ENCODE measurements around the gene IGF1. TPM values are rescaled to one million over a fixed set of nuclear protein-coding genes. Genes with fewer than 3 reads are reported as not detected.
A peak's percentile ranks its signal among the peaks of the same experiment; 100 is the strongest.

Gene IGF1
- total RNA-seq, 1 experiment from 2014 or later = not detected

DNA sequence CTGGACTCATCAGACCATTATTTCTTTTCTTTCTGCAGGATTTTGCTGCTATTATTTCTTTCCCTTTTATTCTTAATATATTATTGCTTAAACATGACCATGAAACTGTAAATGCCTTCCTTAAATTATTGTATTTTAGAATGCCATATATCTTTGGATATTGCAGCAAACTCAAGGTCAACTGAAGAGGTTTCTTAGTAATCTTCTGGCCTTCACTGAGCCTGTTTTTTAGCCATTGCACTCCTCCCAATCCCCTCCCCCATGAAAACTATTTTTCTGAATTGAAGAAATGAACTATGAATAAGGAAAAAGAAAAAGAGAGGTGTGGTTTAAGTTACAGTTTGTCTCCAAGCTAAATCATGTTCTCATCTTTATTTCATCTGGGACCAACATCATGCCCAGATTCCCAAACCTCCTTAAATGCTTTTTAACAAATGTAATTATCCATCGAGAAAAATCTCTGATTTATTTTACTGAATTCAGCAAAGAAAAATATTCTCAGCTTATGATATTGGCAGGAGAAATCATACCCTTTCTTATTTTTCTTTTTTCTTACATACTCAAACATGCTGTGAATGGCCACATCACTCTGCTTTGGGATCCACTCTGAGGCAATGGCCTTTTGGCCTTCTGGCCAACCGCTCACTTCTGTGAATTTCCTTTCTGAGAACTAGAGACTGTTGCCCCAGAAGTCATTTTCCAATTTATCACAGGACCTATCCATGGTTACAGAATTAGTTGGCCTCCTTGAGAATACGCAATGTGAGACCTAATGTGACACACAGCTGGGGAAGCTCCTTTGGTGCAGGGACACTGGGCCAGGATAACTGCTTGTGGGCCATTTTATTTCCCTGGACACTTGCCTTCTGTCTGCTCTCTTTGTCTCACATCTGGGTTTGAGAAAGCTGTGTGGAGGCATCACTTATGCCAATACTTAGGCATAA lies 50.9 kb downstream of the IGF1 start:
- DNase-seq (ENCODE audit: low read depth) = no peak

DNA sequence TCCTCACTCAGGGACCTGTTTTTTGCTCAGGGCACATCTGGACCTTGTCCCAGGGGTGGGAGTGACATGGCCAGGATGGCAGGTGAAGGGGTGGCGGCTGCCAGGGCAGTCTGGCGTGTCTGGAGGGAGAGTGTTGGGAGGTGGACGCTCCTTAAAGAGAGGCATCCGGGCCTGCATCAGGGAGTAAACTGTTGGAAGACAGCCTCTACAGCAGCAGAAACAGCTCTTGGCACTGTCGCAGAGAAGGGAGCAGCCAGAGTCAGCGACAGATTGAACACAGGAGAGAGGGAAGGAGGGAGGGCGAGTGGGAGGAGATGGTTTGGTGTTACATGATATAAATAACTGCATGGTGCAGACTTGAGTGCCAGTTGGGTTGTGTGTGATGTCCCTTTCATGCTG lies 52.8 kb downstream of the IGF1 start:
- DNase-seq (ENCODE audit: low read depth) = no peak

GRCh38 chr12:102426599-102427542 lies 53.5 kb downstream of the IGF1 start:
- peak; percentile 46 for DNase-seq (ENCODE audit: low read depth)

DNA sequence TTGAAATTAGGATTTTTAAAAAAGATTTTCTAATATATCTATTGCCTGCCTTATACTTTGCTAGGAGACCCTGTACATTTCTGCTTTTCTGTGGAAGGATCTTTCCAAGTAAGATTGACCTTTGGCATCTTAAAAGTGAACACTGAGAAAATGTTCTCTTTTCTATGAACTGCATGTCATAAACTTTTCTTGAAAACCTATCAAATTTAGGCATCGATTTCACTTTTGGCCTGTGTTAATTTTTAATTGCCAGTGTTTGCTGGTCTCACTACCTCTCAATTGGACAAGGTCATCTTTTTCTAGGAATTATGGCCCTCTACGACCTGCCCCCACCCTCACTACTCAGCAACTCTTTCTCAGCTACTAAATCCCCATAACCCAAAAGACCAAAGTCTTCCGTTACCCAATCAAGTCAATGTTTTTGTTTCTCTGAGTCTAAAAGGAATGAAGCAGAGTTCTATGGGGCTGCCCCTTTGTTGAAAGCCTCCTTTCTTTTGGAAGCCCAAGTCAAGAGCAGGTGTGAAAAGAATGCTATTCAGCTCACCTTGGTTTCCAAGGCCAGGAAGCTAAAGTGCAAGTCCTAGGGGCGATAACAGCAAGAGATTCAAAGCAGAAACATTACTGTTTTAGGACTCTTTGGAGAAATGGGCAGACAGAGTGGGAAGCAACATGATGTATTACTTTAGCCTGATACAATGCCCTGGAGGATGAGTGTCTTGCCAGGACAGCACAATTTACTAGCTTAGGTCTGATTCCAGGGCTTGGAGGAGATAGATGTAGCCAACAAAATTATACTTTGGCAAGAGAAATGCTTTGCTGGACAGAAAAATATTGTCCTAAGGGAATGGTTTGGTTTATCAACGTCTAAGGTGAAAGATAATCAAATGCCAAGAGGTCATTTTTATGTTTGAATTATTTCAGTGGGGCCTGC lies 55.0 kb downstream of the IGF1 start:
- DNase-seq (ENCODE audit: low read depth) = no peak

DNA sequence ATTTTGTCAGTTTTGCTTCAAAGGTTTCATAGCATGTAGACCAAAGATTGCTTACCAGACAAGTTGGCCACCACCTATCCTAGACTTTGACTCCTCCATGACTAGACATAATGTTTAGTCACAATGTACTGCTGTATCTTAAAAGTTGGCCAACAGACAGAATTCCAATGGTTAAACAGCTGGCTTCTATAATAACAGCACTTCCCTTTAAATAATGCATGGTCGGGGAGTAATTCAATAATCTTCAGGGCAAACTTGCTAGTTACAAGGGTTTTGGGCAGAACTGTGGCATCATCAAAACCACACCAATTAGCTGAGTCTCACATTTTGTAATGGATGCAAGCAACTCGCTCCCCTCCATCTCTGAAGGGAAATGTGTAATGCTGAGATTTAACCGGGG lies 56.9 kb downstream of the IGF1 start:
- DNase-seq (ENCODE audit: low read depth) = no peak

- peak; percentile 44 for DNase-seq (ENCODE audit: low read depth)
These were observed 58.4 kb downstream of the IGF1 start for GRCh38 chr12:102421802-102422583.

- DNase-seq (ENCODE audit: low read depth) = no peak
These were observed 61.1 kb downstream of the IGF1 start for GRCh38 chr12:102419094-102419764.

DNA sequence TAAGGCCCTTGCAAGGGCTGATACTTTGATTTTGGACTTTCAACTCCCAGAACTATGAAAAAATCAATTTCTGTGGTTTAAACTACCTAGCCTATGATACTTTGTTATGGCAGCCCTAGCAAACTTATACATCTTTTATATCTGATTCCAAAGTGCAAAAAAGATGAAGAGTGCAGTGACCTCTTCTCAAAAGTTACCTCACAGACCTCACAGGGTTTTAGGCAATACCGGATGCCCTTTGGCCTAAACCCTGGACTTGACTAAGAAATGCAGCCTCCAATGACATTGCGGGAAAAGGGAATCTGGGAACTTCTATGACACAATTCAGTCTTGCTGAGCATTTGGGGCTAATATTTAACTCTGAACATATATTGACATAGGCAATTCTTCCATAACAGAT lies 63.3 kb downstream of the IGF1 start:
- no peak for DNase-seq (ENCODE audit: low read depth)

GRCh38 chr12:102415515-102415914 lies 64.8 kb downstream of the IGF1 start:
- no peak for DNase-seq (ENCODE audit: low read depth)

DNA sequence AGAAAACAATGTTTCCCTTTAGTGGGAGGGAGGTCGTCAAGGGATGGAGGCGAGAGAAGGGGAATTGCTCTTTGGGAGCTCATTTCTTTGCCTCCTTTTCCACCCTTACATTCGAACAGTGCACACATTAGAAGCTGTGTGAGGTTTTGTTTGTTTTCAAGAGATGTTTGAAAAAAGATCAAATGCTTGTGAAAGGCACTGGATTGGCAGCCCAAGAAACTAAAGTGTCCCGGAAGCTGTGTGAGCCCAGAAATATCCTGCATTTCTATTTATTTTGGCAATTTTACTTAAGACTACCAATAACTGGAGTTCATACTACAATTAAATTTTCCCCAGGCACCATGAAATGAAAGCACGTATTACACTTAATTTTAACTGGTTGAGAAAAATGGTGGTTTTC lies 67.0 kb downstream of the IGF1 start:
- DNase-seq (ENCODE audit: low read depth) = no peak

GRCh38 chr12:102410511-102410910 lies 69.9 kb downstream of the IGF1 start:
- DNase-seq (ENCODE audit: low read depth) = no peak

DNA sequence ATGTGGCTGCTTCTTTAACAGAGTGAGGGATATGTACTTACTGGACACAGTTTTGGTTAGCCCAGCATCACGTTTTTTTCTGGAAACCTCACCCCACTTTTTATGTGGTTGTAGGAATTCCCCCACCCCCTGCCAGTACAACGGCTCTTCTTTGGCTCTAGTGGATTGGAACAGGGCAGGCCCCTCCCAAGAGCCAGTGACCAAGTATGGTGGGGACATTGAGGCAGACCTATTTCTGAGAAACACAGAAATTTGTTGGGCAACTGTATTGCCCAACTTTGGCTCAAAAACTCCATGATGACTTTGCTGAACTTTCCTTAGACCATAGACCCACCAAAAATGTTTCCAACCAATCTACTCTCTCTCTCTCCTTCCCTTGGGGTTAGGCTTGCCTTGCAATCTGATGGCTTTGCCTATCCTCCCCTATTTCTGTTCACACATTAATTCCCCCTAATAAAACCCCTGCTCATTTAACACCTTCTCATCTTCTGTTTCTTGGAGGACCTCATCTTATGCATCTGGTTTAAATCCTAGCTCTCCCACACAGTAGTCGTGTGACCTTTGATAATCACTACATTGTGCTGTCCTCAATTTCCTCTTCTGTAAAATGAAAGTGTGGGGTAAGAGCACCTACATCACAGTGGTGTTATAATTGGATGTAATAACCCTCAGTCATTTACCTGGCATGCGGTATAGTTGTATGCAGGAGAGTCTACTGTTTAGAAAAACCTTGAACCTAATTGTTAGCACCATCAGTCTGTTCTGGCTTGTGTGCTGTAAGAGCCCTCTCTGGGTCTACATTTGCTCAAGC lies 71.7 kb downstream of the IGF1 start:
- no peak for DNase-seq (ENCODE audit: low read depth)

DNA sequence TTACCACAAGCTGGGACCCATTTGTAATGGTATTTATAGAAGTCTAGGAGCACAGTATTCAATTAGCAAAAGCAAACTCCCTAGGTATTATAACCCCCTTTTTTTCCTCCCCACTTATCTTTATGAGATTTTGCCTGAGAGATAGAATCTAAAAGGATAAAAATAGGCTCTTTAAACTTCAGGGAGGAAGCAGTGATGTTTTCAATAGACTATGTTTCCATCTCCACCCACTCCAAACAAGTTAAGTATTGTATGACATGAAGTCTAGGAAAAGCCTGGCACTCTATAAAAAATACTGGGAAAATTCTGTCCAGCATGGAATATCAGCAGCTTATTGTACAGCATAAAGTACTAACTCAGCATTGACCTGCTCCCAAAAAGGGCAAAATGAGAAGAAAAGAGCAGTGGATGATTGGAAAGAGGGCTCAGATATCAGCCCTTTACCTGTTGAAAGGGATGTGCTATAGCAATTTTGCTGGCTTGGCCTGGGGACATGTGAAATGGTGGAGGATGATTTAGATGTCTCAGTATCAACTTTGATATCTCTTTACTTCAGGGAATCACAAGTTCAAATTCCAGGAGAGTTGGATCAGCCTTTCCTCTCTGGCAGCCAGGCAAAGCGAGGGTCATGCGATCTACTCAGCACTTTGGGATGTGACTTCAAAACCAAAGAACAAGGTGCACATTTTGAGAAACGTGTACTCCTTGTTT lies 72.4 kb downstream of the IGF1 start:
- DNase-seq (ENCODE audit: low read depth) = peak; percentile 48

DNA sequence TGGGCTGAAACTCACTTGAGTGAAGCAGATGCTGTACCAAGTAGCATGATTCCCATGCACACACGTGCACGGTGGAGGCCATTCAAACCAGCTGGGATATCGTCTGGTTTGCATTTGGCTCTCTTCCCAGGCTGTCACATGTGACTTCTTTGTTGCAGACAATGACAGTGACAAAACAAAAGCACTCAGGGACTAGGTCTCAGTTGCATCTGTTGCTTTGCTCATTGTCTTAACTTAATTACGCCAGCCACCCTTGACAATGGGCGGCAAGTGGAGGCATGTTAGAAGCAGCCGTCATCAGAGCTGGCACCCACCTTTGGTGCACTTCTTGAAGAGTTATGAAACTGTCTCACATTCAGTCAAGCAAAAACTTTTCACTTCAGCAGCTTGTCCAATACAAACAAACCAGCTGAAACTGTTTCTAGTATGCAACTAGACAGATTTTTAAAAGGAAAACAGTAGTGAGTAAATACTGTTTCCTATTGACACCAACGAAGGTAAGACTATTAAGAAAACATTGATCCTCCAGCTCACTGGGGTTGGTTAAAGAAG lies 74.3 kb downstream of the IGF1 start:
- DNase-seq (ENCODE audit: low read depth) = peak; percentile 5

- DNase-seq (ENCODE audit: low read depth) = no peak
These were observed 79.3 kb downstream of the IGF1 start for GRCh38 chr12:102401087-102401486.

DNA sequence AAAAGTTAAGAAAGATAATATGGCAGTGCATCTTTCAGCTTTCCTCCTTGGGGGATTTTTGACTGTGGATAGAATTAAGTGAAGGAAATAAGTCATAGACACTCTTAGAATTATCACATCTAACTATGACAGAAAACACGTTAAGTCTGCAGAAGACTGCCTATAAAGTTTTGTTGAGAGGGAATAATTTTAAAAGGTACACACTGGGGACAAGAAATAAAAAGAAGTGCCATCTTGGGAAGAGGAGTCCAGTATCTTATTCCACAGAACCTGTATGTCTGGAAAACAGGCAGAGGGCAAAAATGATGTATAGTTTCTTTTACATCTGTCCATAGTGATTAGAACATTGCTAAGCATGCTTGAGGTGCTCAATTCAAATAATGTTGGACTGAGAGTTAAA lies 80.7 kb downstream of the IGF1 start:
- DNase-seq (ENCODE audit: low read depth) = no peak

GRCh38 chr12:102396276-102396675 lies 84.1 kb downstream of the IGF1 start:
- DNase-seq (ENCODE audit: low read depth) = no peak

DNA sequence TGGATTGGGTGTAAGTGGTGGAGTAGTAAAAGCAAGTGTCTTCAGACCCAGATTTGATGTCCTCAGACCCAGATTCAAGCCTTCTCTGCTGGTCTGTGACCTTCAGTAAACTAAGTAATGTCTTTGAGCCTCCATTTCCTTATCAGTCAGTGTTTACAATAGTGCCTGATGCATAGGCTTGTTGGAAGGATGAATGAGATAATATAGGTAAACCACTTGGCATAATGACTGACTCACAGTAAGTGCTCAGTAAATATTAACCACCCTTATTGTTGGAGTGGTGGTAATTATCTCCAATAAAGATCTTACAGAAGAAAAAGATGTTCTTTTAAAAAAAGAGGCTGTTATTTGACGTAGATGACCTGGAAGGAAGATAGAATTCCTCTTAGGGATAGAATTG lies 86.2 kb downstream of the IGF1 start:
- DNase-seq (ENCODE audit: low read depth) = no peak
